ENCODE measurements around the gene CDKAL1.

The CDKAL1 gene

DNA sequence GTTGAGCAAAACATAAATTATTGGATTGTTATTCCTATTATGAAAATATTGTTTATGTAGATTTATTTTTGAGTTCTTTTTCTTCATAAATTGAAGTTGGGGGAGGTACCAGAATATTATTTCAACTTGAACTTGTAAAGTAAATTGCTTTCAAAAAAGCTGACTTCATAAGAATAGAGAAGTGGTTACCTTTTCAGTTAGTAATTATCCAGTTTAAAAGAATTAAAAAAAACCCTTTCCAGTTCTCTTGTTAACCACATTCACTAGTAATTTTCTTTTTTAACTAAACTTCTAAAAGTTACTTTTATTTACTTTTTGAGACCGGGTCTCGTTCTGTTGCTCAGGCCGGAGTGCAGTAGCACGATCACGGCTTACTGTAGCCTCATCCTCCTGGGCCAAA lies 124.3 kb downstream of the CDKAL1 start:
- Histone ChIP-seq H3K4me1 (ENCODE audit: control insufficient read depth in 2 of 2, insufficient read depth in 1 of 2, low read depth in 1 of 2, low read length in 2 of 2) (peaks cover 0 to 8% of the 10 kb centered on the region in 2 donors), H4K91ac (ENCODE audit: low read depth, low read length, poor library complexity) (no peak overlapping the region), H2BK12ac (ENCODE audit: low read length) (no peak overlapping the region), H3K9ac (ENCODE audit: low read depth, low read length, poor library complexity) (no peak overlapping the region), H2AK5ac (ENCODE audit: low read depth, low read length) (no peak overlapping the region), H3K9me3 (replicated peaks in 1 of 2; ENCODE audit: control insufficient read depth in 2 of 2, insufficient read depth in 1 of 2, low read depth in 1 of 2, low read length in 2 of 2) (no peaks in the 10 kb centered on the region), H3K18ac (ENCODE audit: low read length) (no peak overlapping the region), H4K8ac (ENCODE audit: low read depth, low read length) (no peak overlapping the region), H3K4me2 (ENCODE audit: insufficient read depth, low read length, poor library complexity, severe bottlenecking) (no peak overlapping the region), H3K14ac (ENCODE audit: low read length) (no peak overlapping the region), H3K79me1 (ENCODE audit: low read depth, low read length) (no peaks in the 10 kb centered on the region), H3K27ac (replicated peaks; ENCODE audit: low read length) (no peak overlapping the region), H3K36me3 (replicated peaks in 1 of 2; ENCODE audit: control insufficient read depth in 2 of 2, insufficient read depth in 2 of 2, low read length in 2 of 2) (no peaks in the 10 kb centered on the region), H2AFZ (ENCODE audit: low read length) (no peak overlapping the region), H3K27me3 (ENCODE audit: control insufficient read depth in 3 of 3, insufficient read depth in 3 of 3, low read depth in 1 of 3, low read length in 3 of 3) (no peaks in the 10 kb centered on the region), H2BK5ac (ENCODE audit: low read length) (no peak overlapping the region), H2BK15ac (ENCODE audit: low read length) (no peak overlapping the region), H3K4me3 (ENCODE audit: low read length in 2 of 2) (no peak overlapping the region), H2BK120ac (ENCODE audit: low read depth, low read length) (no peak overlapping the region), H3K4ac (ENCODE audit: low read length) (no peak overlapping the region), H3K23ac (ENCODE audit: low read depth, low read length, poor library complexity) (no peak overlapping the region)
- WGBS, 2 donors (ENCODE audit: extremely low coverage in 2 of 2, insufficient read length in 2 of 2, insufficient replicate concordance in 1 of 2), result no CpG with 5 or more reads among the region's 5 CpGs
- DNase-seq (ENCODE audit: low spot score), result no peak

DNA sequence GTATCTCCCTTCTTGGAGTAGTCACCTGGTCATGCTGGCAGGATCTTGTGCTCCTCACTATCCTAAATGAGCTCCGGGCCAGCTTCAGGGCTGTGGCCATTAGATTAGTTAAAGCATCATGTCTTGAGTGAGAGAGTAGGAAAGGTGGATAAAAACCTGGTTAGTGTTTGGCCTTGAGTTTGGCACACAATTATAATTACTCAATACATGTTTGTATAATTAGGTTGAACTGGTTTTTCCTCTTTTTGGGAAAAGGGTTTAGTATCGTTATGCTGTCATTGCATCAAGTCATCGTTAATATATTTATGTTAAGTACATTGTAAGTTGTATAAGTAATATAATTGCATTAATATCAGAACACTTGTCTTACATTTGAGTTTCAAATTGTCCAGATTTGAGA lies 126.3 kb downstream of the CDKAL1 start:
- Histone ChIP-seq H3K27ac (replicated peaks; ENCODE audit: low read length) (no peak overlapping the region), H3K9ac (ENCODE audit: low read depth, low read length, poor library complexity) (no peak overlapping the region), H3K4me1 (ENCODE audit: control insufficient read depth in 2 of 2, insufficient read depth in 1 of 2, low read depth in 1 of 2, low read length in 2 of 2) (peaks cover 0 to 8% of the 10 kb centered on the region in 2 donors), H3K4me2 (ENCODE audit: insufficient read depth, low read length, poor library complexity, severe bottlenecking) (no peak overlapping the region), H2BK12ac (ENCODE audit: low read length) (no peak overlapping the region), H2BK120ac (ENCODE audit: low read depth, low read length) (no peak overlapping the region), H2AK5ac (ENCODE audit: low read depth, low read length) (no peak overlapping the region), H3K18ac (ENCODE audit: low read length) (no peak overlapping the region), H4K91ac (ENCODE audit: low read depth, low read length, poor library complexity) (no peak overlapping the region), H4K8ac (ENCODE audit: low read depth, low read length) (no peak overlapping the region), H2BK15ac (ENCODE audit: low read length) (no peak overlapping the region), H2AFZ (ENCODE audit: low read length) (no peak overlapping the region), H3K4me3 (ENCODE audit: low read length in 2 of 2) (no peak overlapping the region), H3K36me3 (replicated peaks in 1 of 2; ENCODE audit: control insufficient read depth in 2 of 2, insufficient read depth in 2 of 2, low read length in 2 of 2) (no peaks in the 10 kb centered on the region), H3K27me3 (ENCODE audit: control insufficient read depth in 3 of 3, insufficient read depth in 3 of 3, low read depth in 1 of 3, low read length in 3 of 3) (no peaks in the 10 kb centered on the region), H3K4ac (ENCODE audit: low read length) (no peak overlapping the region), H3K14ac (ENCODE audit: low read length) (no peak overlapping the region), H3K23ac (ENCODE audit: low read depth, low read length, poor library complexity) (no peak overlapping the region), H3K79me1 (ENCODE audit: low read depth, low read length) (no peaks in the 10 kb centered on the region), H2BK5ac (ENCODE audit: low read length) (no peak overlapping the region), H3K9me3 (replicated peaks in 1 of 2; ENCODE audit: control insufficient read depth in 2 of 2, insufficient read depth in 1 of 2, low read depth in 1 of 2, low read length in 2 of 2) (no peaks in the 10 kb centered on the region)
- WGBS, 2 donors (ENCODE audit: extremely low coverage in 2 of 2, insufficient read length in 2 of 2, insufficient replicate concordance in 1 of 2), result no CpG with 5 or more reads among the region's 3 CpGs
- no peak for DNase-seq (ENCODE audit: low spot score)

GRCh38 chr6:20661721-20662120 lies 127.5 kb downstream of the CDKAL1 start:
- no peak overlapping the region for H3K14ac ChIP-seq (ENCODE audit: low read length)
- no peak overlapping the region for H3K27ac ChIP-seq (replicated peaks; ENCODE audit: low read length)
- DNase-seq (ENCODE audit: low spot score), result no peak

DNA sequence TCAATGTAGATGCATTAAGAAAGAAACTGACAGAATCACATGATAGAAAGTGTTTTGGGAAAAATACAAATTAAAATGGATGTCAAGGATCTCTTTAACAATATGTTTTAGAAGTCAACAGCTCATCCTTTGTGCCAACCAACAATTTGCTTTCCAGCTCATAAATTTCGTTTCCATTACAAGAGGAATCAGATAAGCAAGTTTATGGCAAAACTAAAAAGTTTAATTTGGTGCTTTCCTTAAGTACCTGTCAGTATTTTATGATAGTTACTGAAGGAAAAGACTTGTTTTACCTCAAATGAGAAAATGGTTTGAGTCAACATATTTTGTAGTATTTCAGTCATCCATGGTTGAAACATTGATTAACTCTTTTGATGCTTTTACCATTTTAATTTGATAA lies 130.0 kb downstream of the CDKAL1 start:
- Histone ChIP-seq H2BK120ac (ENCODE audit: low read depth, low read length) (no peak overlapping the region), H3K4me2 (ENCODE audit: insufficient read depth, low read length, poor library complexity, severe bottlenecking) (no peak overlapping the region), H3K9ac (ENCODE audit: low read depth, low read length, poor library complexity) (no peak overlapping the region), H3K79me1 (ENCODE audit: low read depth, low read length) (no peaks in the 10 kb centered on the region), H3K4me3 (ENCODE audit: low read length in 2 of 2) (no peak overlapping the region), H3K23ac (ENCODE audit: low read depth, low read length, poor library complexity) (no peak overlapping the region), H2BK15ac (ENCODE audit: low read length) (no peak overlapping the region), H3K14ac (ENCODE audit: low read length) (no peak overlapping the region), H3K4ac (ENCODE audit: low read length) (no peak overlapping the region), H3K27me3 (ENCODE audit: control insufficient read depth in 3 of 3, insufficient read depth in 3 of 3, low read depth in 1 of 3, low read length in 3 of 3) (no peaks in the 10 kb centered on the region), H2BK5ac (ENCODE audit: low read length) (no peak overlapping the region), H3K36me3 (replicated peaks in 1 of 2; ENCODE audit: control insufficient read depth in 2 of 2, insufficient read depth in 2 of 2, low read length in 2 of 2) (no peaks in the 10 kb centered on the region), H3K18ac (ENCODE audit: low read length) (no peak overlapping the region), H2BK12ac (ENCODE audit: low read length) (no peak overlapping the region), H3K4me1 (ENCODE audit: control insufficient read depth in 2 of 2, insufficient read depth in 1 of 2, low read depth in 1 of 2, low read length in 2 of 2) (peaks cover 0 to 5% of the 10 kb centered on the region in 2 donors), H2AFZ (ENCODE audit: low read length) (no peak overlapping the region), H3K9me3 (replicated peaks in 1 of 2; ENCODE audit: control insufficient read depth in 2 of 2, insufficient read depth in 1 of 2, low read depth in 1 of 2, low read length in 2 of 2) (no peaks in the 10 kb centered on the region), H4K91ac (ENCODE audit: low read depth, low read length, poor library complexity) (no peak overlapping the region), H4K8ac (ENCODE audit: low read depth, low read length) (no peak overlapping the region), H2AK5ac (ENCODE audit: low read depth, low read length) (no peak overlapping the region), H3K27ac (replicated peaks; ENCODE audit: low read length) (no peak overlapping the region)
- WGBS, 2 donors (ENCODE audit: extremely low coverage in 2 of 2, insufficient read length in 2 of 2, insufficient replicate concordance in 1 of 2), result no CpG with 5 or more reads among the region's 1 CpG
- no peak for DNase-seq (ENCODE audit: low spot score)

More at GRCh38 chr6:20661721-20662120, 127.5 kb downstream of the CDKAL1 start:
- Histone ChIP-seq H3K27me3 (ENCODE audit: control insufficient read depth in 3 of 3, insufficient read depth in 3 of 3, low read depth in 1 of 3, low read length in 3 of 3) (no peaks in the 10 kb centered on the region), H4K8ac (ENCODE audit: low read depth, low read length) (no peak overlapping the region), H2BK5ac (ENCODE audit: low read length) (no peak overlapping the region), H3K4me1 (ENCODE audit: control insufficient read depth in 2 of 2, insufficient read depth in 1 of 2, low read depth in 1 of 2, low read length in 2 of 2) (peaks cover 0 to 8% of the 10 kb centered on the region in 2 donors), H3K4me3 (ENCODE audit: low read length in 2 of 2) (no peak overlapping the region), H2BK120ac (ENCODE audit: low read depth, low read length) (no peak overlapping the region), H3K9ac (ENCODE audit: low read depth, low read length, poor library complexity) (no peak overlapping the region), H2BK12ac (ENCODE audit: low read length) (no peak overlapping the region), H3K23ac (ENCODE audit: low read depth, low read length, poor library complexity) (no peak overlapping the region), H3K79me1 (ENCODE audit: low read depth, low read length) (no peaks in the 10 kb centered on the region), H3K4me2 (ENCODE audit: insufficient read depth, low read length, poor library complexity, severe bottlenecking) (no peak overlapping the region), H3K36me3 (replicated peaks in 1 of 2; ENCODE audit: control insufficient read depth in 2 of 2, insufficient read depth in 2 of 2, low read length in 2 of 2) (no peaks in the 10 kb centered on the region), H4K91ac (ENCODE audit: low read depth, low read length, poor library complexity) (no peak overlapping the region), H3K4ac (ENCODE audit: low read length) (no peak overlapping the region), H2AFZ (ENCODE audit: low read length) (no peak overlapping the region), H2BK15ac (ENCODE audit: low read length) (no peak overlapping the region), H3K18ac (ENCODE audit: low read length) (no peak overlapping the region), H3K9me3 (replicated peaks in 1 of 2; ENCODE audit: control insufficient read depth in 2 of 2, insufficient read depth in 1 of 2, low read depth in 1 of 2, low read length in 2 of 2) (no peaks in the 10 kb centered on the region), H2AK5ac (ENCODE audit: low read depth, low read length) (no peak overlapping the region)

All from neuronal stem cell (in vitro differentiated cells).